Esophagus muscularis mucosa (tissue), 4 donors: ENCODE data around the gene CHGA.

Source experiments
- EP300 ChIP-seq: sonication (generic); formaldehyde crosslinking; IDR thresholded peaks from one replicate; pipeline ENCODE4 v1.6.1; 2017; ENCODE audit warnings: antibody characterized with exemption
- POLR2A ChIP-seq: fragments of 450-650 bp; IDR thresholded peaks from one replicate; pipeline ENCODE4 v1.6.1; 2017; ENCODE audit warnings: antibody characterized with exemption, moderate library complexity, mild to moderate bottlenecking, low read depth
- POLR2AphosphoS5 ChIP-seq, 2 donors: sonication (generic); formaldehyde crosslinking; IDR thresholded peaks; one replicate each; pipeline ENCODE4 v1.6.1; 2017; ENCODE audit warnings: antibody characterized with exemption in 2 of 2
- TF ChIP-seq, protein P1 (sequence below), 3 experiments: fragments of 200-600 bp in 2 of 3; fragments of 450-650 bp in 1 of 3; sonication (generic) in 2 of 3; IDR thresholded peaks; one replicate each; pipeline ENCODE4 v1.5.1; 2017 to 2019; ENCODE audit warnings: antibody characterized with exemption in 3 of 3, mild to moderate bottlenecking in 2 of 3, moderate library complexity in 1 of 3

GRCh38 chr14:92944976-92945375 lies 22.0 kb downstream of the CHGA start:
- TF ChIP-seq, protein P1, sequence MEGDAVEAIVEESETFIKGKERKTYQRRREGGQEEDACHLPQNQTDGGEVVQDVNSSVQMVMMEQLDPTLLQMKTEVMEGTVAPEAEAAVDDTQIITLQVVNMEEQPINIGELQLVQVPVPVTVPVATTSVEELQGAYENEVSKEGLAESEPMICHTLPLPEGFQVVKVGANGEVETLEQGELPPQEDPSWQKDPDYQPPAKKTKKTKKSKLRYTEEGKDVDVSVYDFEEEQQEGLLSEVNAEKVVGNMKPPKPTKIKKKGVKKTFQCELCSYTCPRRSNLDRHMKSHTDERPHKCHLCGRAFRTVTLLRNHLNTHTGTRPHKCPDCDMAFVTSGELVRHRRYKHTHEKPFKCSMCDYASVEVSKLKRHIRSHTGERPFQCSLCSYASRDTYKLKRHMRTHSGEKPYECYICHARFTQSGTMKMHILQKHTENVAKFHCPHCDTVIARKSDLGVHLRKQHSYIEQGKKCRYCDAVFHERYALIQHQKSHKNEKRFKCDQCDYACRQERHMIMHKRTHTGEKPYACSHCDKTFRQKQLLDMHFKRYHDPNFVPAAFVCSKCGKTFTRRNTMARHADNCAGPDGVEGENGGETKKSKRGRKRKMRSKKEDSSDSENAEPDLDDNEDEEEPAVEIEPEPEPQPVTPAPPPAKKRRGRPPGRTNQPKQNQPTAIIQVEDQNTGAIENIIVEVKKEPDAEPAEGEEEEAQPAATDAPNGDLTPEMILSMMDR (IDR thresholded peaks at IDR 0.05), result no peak
- TF ChIP-seq POLR2A (no peak), EP300 (no peak), POLR2AphosphoS5 (IDR thresholded peaks at IDR 0.05) (no peak)
